HFF-Myc (cell line): ENCODE results near the gene PES1.

Experiments used
- DNase-seq: peaks from one replicate; pipeline ENCODE4 v3.0.0-alpha.2; 2011; ENCODE audit warnings: low read depth; ENCODE audit errors: extremely low read depth
- H3K4me3 ChIP-seq: replicated peaks from 2 replicates; pipeline ENCODE4 v1.5.1; 2011; ENCODE audit warnings: low read depth, mild to moderate bottlenecking, control low read depth, low read length
- CTCF ChIP-seq: IDR thresholded peaks from 2 replicates; pipeline ENCODE4 v1.5.1; 2012; ENCODE audit warnings: mild to moderate bottlenecking, low read depth, low read length, control low read depth; ENCODE audit errors: missing control alignments

PES1 gene

GRCh38 chr22:30591191-30591587 lies 521 bp downstream of the PES1 start:
- DNase-seq: no peak
- peak overlapping the region; percentile 98 for H3K4me3 ChIP-seq
- no peak for TF ChIP-seq CTCF

- no peak overlapping the region for H3K4me3 ChIP-seq
- DNase-seq: no peak
- TF ChIP-seq CTCF: no peak
Measured at GRCh38 chr22:30586414-30586813, 5.3 kb downstream of the PES1 start.

- H3K4me3 ChIP-seq: no peak overlapping the region
- TF ChIP-seq CTCF: no peak
- no peak for DNase-seq
Measured at GRCh38 chr22:30584441-30584840, 7.3 kb downstream of the PES1 start.

GRCh38 chr22:30582788-30583545 lies 8.7 kb downstream of the PES1 start:
- no peak for DNase-seq
- no peak for TF ChIP-seq CTCF
- no peak overlapping the region for H3K4me3 ChIP-seq

GRCh38 chr22:30582051-30582450 lies 9.7 kb downstream of the PES1 start:
- TF ChIP-seq CTCF: no peak
- no peak overlapping the region for H3K4me3 ChIP-seq
- no peak for DNase-seq

GRCh38 chr22:30580896-30581295 lies 10.8 kb downstream of the PES1 start:
- no peak for TF ChIP-seq CTCF

GRCh38 chr22:30578481-30578880 lies 13.2 kb downstream of the PES1 start:
- DNase-seq: no peak
- no peak for TF ChIP-seq CTCF
- no peak overlapping the region for H3K4me3 ChIP-seq

More at GRCh38 chr22:30580896-30581295, 10.8 kb downstream of the PES1 start:
- H3K4me3 ChIP-seq: no peak overlapping the region
- no peak for DNase-seq
